PC-3 (cell line): ENCODE data around the gene EIPR1. TPM values are rescaled to one million over a fixed set of nuclear protein-coding genes. Genes with fewer than 3 reads are reported as not detected.

ENCODE experiments used
- ATAC-seq: fragments of 200-7000 bp; cut with Tn5 transposase; 2 replicates; pipeline ENCODE4 v1.9.1; 2020; ENCODE audit warnings: mild to moderate bottlenecking, moderate library complexity
- BruUV-seq: library from RNA; stranded (reverse); fragments of 400-500 nt; replicated peaks from 2 replicates; lab custom pipeline; 2021; lab: Mats Ljungman, UMichigan
- CTCF ChIA-PET: fragments of 300-600 bp; sonication (Branson Sonifier 250); formaldehyde crosslinking; loops from one replicate; lab custom pipeline; 2022; ENCODE audit warnings: antibody characterized with exemption; lab: Charles Lee
- POLR2A ChIA-PET: fragments of 300-600 bp; sonication (Branson Sonifier 250); formaldehyde crosslinking; loops from one replicate; lab custom pipeline; 2022; ENCODE audit warnings: antibody characterized with exemption; ENCODE audit not compliant: unreplicated experiment; lab: Charles Lee
- DNase-seq: peaks from one replicate; pipeline ENCODE4 v3.0.0-alpha.2; 2015
- H2AFZ ChIP-seq: fragments of 300-600 bp; sonication (generic); 2 replicates; pipeline ENCODE4 v1.6.0; 2016; ENCODE audit warnings: antibody characterized with exemption, low read length
- H3F3A ChIP-seq: fragments of 300-600 bp; sonication (generic); one replicate; pipeline ENCODE4 v1.6.0; 2017; ENCODE audit warnings: antibody characterized with exemption, low read length, control low read depth, mild to moderate bottlenecking; ENCODE audit not compliant: unreplicated experiment
- H3K27ac ChIP-seq: fragments of 300-600 bp; sonication (generic); 2 replicates; pipeline ENCODE4 v1.5.1; 2016; ENCODE audit warnings: mild to moderate bottlenecking, low read length
- H3K27me3 ChIP-seq: fragments of 300-600 bp; sonication (generic); 2 replicates; pipeline ENCODE4 v1.6.1; 2016; ENCODE audit warnings: low read length, mixed read lengths
- H3K36me3 ChIP-seq: fragments of 300-600 bp; sonication (generic); 2 replicates; pipeline ENCODE4 v1.6.1; 2016; ENCODE audit warnings: low read depth, mixed run types, low read length, mixed read lengths
- H3K4me1 ChIP-seq: fragments of 300-600 bp; sonication (generic); 2 replicates; pipeline ENCODE4 v1.5.1; 2016; ENCODE audit warnings: low read length; ENCODE audit not compliant: insufficient read depth
- H3K4me2 ChIP-seq: fragments of 300-600 bp; sonication (generic); 2 replicates; pipeline ENCODE4 v1.6.0; 2016; ENCODE audit warnings: low read length
- H3K4me3 ChIP-seq: fragments of 300-600 bp; sonication (generic); 2 replicates; pipeline ENCODE4 v1.5.1; 2016; ENCODE audit warnings: mild to moderate bottlenecking, low read length, mixed read lengths
- H3K79me2 ChIP-seq: fragments of 300-600 bp; sonication (generic); 2 replicates; pipeline ENCODE4 v1.6.1; 2017; ENCODE audit warnings: low read length, mixed read lengths
- H3K9ac ChIP-seq: fragments of 300-600 bp; sonication (generic); 2 replicates; pipeline ENCODE4 v1.6.0; 2016; ENCODE audit warnings: mild to moderate bottlenecking, low read length
- H3K9me2 ChIP-seq: fragments of 300-600 bp; sonication (generic); replicated peaks from 2 replicates; pipeline ENCODE4 v1.6.1; 2016; ENCODE audit warnings: mixed run types, low read length, mixed read lengths
- H3K9me3 ChIP-seq: fragments of 300-600 bp; sonication (generic); 2 replicates; pipeline ENCODE4 v1.6.1; 2016; ENCODE audit warnings: low read length, mixed read lengths
- H4K20me1 ChIP-seq: fragments of 300-600 bp; sonication (generic); 2 replicates; pipeline ENCODE4 v1.6.1; 2016; ENCODE audit warnings: low read length, mixed read lengths
- EZH2 ChIP-seq: fragments of 300-600 bp; sonication (generic); IDR thresholded peaks from one replicate; pipeline ENCODE4 v1.6.1; 2017; ENCODE audit warnings: antibody characterized with exemption, mild to moderate bottlenecking, low read length; ENCODE audit not compliant: unreplicated experiment
- EZH2phosphoT487 ChIP-seq: fragments of 300-600 bp; sonication (generic); IDR thresholded peaks from 2 replicates; pipeline ENCODE4 v1.6.1; 2018; ENCODE audit warnings: mild to moderate bottlenecking, antibody characterized with exemption, low read length, borderline replicate concordance
- intact Hi-C: fragments of 100-400 bp; cut with micrococcal nuclease; formaldehyde crosslinking; loops from 2 replicates; pipeline ENCODE4 v1.9.0; 2023
- total RNA-seq: library from RNA; depleted of rRNA; stranded (reverse); fragments of >200 nt; gene quantifications from 2 replicates; pipeline ENCODE4 v1.2.3, GENCODE V29; 2014
- TF ChIP-seq, protein P1 (sequence below): fragments of 300-600 bp; sonication (generic); conservative IDR thresholded peaks from 2 replicates; pipeline ENCODE4 v1.5.1; 2017; ENCODE audit warnings: antibody characterized with exemption, low read depth, mild to moderate bottlenecking, low read length

The EIPR1 gene
- total RNA-seq, 1 experiment from 2014 or later, result 90.1 TPM

DNA sequence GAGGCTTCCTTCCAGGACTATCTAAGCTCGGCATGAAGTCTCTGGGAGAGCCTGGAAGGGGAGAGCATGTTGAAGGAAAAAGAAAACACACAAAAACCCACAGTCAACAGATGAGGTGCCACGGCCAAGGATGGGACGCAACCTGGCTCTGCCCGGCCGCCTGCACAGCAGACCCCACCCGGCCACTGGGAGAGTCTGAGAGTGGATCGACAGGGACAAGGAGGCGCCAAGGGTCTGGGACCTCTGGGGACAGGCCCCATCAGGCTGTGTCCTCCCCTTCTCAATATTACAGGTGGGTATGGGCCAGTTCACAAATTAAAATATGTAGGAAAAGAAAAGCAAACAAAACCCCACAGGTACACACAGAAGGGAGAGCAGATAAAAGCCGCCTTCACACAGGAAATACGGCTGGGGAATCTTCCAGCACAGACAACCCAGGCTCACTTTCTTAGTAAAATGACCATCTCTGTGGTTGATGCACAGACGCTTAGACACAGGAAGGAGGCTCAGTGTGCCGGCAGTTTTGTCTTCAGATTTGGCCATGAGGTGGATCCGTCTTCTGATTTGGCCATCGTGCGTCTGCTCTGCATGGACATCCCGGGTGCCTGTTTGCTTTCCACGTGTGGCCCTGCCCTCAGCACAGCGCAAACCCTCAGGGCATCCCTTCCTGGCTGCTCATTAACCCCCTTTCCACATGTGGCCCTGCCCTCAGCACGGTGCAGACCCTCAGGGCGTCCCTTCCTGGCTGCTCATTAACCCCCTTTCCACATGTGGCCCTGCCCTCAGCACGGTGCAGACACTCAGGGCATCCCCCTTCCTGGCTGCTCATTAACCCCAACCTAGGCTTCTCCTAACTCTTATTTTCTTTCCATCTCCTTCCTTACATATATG is 138.4 kb downstream of the EIPR1 start:
- Histone ChIP-seq H3K27me3 (no peaks in the 10 kb centered on the region), H4K20me1 (no peaks in the 10 kb centered on the region), H3K4me2 (no peak overlapping the region), H3K9ac (no peak overlapping the region), H3K9me2 (no peaks in the 10 kb centered on the region), H3K27ac (no peak overlapping the region), H3K79me2 (no peaks in the 10 kb centered on the region), H3F3A (no peaks in the 10 kb centered on the region), H3K9me3 (no peaks in the 10 kb centered on the region), H3K4me3 (no peak overlapping the region), H3K4me1 (no peaks in the 10 kb centered on the region), H3K36me3 (no peaks in the 10 kb centered on the region), H2AFZ (no peak overlapping the region)
- CTCF ChIA-PET, result no interaction called here
- no peak for TF ChIP-seq EZH2
- TF ChIP-seq EZH2phosphoT487, result no peak
- TF ChIP-seq, protein P1, sequence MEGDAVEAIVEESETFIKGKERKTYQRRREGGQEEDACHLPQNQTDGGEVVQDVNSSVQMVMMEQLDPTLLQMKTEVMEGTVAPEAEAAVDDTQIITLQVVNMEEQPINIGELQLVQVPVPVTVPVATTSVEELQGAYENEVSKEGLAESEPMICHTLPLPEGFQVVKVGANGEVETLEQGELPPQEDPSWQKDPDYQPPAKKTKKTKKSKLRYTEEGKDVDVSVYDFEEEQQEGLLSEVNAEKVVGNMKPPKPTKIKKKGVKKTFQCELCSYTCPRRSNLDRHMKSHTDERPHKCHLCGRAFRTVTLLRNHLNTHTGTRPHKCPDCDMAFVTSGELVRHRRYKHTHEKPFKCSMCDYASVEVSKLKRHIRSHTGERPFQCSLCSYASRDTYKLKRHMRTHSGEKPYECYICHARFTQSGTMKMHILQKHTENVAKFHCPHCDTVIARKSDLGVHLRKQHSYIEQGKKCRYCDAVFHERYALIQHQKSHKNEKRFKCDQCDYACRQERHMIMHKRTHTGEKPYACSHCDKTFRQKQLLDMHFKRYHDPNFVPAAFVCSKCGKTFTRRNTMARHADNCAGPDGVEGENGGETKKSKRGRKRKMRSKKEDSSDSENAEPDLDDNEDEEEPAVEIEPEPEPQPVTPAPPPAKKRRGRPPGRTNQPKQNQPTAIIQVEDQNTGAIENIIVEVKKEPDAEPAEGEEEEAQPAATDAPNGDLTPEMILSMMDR, result no peak
- BruUV-seq, result no TSS peak
- no peak for DNase-seq
- intact Hi-C loops, result no loop called here
- no peak for ATAC-seq
- POLR2A ChIA-PET, result no interaction called here

DNA sequence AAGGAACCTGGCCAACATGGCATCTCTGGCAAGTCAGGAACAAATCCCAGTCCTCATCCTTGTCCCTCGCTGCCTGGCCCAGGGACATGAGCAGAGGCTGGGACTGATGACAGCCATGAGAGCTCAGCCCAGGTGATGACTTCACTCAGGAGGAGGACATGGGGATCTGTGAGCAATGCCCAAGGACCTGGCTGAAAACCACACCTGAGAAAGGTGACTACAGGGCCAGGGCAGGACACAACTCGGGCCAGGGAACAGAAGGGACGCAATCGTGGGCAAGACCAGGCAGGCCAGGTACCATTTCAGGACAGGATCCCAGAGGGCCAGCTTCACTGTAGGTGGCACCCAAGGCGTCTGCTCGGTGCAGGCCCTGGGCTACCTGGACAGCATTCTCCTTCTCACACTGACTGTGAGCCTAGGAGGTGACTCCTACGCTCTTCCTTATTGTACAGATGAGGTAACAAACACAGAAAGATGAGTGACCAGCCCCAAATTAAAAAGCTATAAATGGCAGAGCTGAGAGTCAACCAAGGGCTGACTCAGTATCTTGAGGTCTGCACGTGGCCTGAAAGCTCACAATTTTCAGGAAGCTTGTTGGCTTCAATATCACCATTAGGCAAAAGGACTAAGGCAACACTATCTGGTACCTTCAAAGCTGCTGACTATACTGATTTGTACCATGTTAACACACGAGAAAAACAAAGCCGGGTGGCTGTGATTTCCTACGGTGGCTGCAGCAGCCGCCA is 141.1 kb downstream of the EIPR1 start:
- TF ChIP-seq EZH2phosphoT487, result no peak
- TF ChIP-seq EZH2, result no peak
- TF ChIP-seq, protein P1, result no peak
- Histone ChIP-seq H3K9me3 (no peaks in the 10 kb centered on the region), H3K36me3 (no peaks in the 10 kb centered on the region; the same call in 1 of the 2 replicates), H3K27ac (no peak overlapping the region), H3K4me2 (no peak overlapping the region), H3K27me3 (no peaks in the 10 kb centered on the region), H3F3A (no peaks in the 10 kb centered on the region), H2AFZ (no peak overlapping the region), H3K9ac (no peak overlapping the region), H4K20me1 (no peaks in the 10 kb centered on the region), H3K79me2 (no peaks in the 10 kb centered on the region), H3K4me1 (no peaks in the 10 kb centered on the region), H3K4me3 (no peak overlapping the region), H3K9me2 (no peaks in the 10 kb centered on the region)
- no peak for ATAC-seq
- DNase-seq, result no peak
- CTCF ChIA-PET, result no interaction called here
- no TSS peak for BruUV-seq
- POLR2A ChIA-PET, result no interaction called here
- intact Hi-C loops, result no loop called here
